GM19043 (cell line): ENCODE results near the gene TYROBP.
"Not testable (repeated sequence)": the region's sequence is repeated elsewhere in the genome, so short reads cannot be mapped to it uniquely, and the experiment has no call there.

ENCODE experiments used
- ATAC-seq: cut with Tn5 transposase; IDR thresholded peaks from one replicate; pipeline ENCODE4 v1.9.1; 2021; ENCODE audit warnings: low read depth; ENCODE audit not compliant: unreplicated experiment

The TYROBP gene

GRCh38 chr19:35901854-35902661 is 6.0 kb downstream of the TYROBP start, which contains the start of gene HCST:
HCST (plus strand) TSS chr19:35902529; CDS start chr19:35902594, 65 bp downstream.
- no peak for ATAC-seq

- ATAC-seq, result no peak
Observed at GRCh38 chr19:35901055-35901644, 6.9 kb downstream of the TYROBP start.

GRCh38 chr19:35899547-35900214 is 8.4 kb downstream of the TYROBP start:
- ATAC-seq, result no peak

GRCh38 chr19:35898499-35898809 is 9.6 kb downstream of the TYROBP start:
- no peak for ATAC-seq

GRCh38 chr19:35897706-35898451 is 10.2 kb downstream of the TYROBP start:
- no peak for ATAC-seq

GRCh38 chr19:35896643-35897040 is 11.5 kb downstream of the TYROBP start:
- ATAC-seq, result no peak

- ATAC-seq, result no peak
Observed at GRCh38 chr19:35895911-35896642, 12.0 kb downstream of the TYROBP start.

- no peak for ATAC-seq
Observed at GRCh38 chr19:35894342-35894741, 13.8 kb downstream of the TYROBP start.

GRCh38 chr19:35891819-35892218 is 16.3 kb downstream of the TYROBP start:
- ATAC-seq, result not testable (repeated sequence)

GRCh38 chr19:35890113-35890650 is 17.9 kb downstream of the TYROBP start:
- ATAC-seq, result no peak

- no peak for ATAC-seq
Observed at GRCh38 chr19:35889370-35890112, 18.6 kb downstream of the TYROBP start.

- no peak for ATAC-seq
Observed at GRCh38 chr19:35888398-35888797, 19.7 kb downstream of the TYROBP start.

- ATAC-seq, result no peak
Observed at GRCh38 chr19:35887197-35887596, 20.9 kb downstream of the TYROBP start.

GRCh38 chr19:35885904-35886303 is 22.2 kb downstream of the TYROBP start:
- no peak for ATAC-seq

- ATAC-seq, result no peak
Observed at GRCh38 chr19:35885225-35885738, 22.8 kb downstream of the TYROBP start.

GRCh38 chr19:35883882-35884281 is 24.2 kb downstream of the TYROBP start:
- no peak for ATAC-seq

- no peak for ATAC-seq
Observed at GRCh38 chr19:35882114-35882832, 25.8 kb downstream of the TYROBP start.

GRCh38 chr19:35879770-35880317 is 28.3 kb downstream of the TYROBP start:
- no peak for ATAC-seq
